ENCODE data around the gene MBOAT1.

DNA sequence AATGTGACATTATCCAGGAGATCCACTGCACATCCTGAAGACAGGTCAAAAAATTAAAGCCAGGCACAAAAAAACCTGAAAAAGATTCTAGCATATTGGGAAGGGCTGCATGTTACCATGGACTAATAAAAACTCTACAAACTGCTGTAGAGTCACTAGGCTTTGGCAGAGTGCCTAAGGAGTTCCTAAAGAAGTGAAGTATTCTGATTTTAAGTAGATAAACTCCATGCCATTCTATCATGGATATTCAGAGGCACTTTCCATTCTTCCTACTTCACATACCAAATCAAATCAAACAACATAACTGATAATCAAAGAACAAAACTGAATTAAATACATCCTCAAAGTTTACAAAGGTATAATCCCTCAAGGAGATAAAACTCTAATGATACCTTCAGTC lies 3.0 kb upstream of the MBOAT1 start:
- TF ChIP-seq, protein P1, sequence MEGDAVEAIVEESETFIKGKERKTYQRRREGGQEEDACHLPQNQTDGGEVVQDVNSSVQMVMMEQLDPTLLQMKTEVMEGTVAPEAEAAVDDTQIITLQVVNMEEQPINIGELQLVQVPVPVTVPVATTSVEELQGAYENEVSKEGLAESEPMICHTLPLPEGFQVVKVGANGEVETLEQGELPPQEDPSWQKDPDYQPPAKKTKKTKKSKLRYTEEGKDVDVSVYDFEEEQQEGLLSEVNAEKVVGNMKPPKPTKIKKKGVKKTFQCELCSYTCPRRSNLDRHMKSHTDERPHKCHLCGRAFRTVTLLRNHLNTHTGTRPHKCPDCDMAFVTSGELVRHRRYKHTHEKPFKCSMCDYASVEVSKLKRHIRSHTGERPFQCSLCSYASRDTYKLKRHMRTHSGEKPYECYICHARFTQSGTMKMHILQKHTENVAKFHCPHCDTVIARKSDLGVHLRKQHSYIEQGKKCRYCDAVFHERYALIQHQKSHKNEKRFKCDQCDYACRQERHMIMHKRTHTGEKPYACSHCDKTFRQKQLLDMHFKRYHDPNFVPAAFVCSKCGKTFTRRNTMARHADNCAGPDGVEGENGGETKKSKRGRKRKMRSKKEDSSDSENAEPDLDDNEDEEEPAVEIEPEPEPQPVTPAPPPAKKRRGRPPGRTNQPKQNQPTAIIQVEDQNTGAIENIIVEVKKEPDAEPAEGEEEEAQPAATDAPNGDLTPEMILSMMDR (IDR thresholded peaks at IDR 0.05; ENCODE audit: insufficient read depth, low read depth, low read length) = no peak
- TF ChIP-seq EZH2 (IDR thresholded peaks at IDR 0.05; ENCODE audit: insufficient read depth, low read length) = no peak

All from astrocyte (in vitro differentiated cells and primary cell).